Neural cell (in vitro differentiated cells): ENCODE results near the gene KCNK2.

ENCODE experiments used
- EP300 ChIP-seq: fragments of 450-650 bp; conservative IDR thresholded peaks from 2 replicates; pipeline ENCODE4 v1.6.1; 2014; ENCODE audit warnings: antibody characterized with exemption, mild to moderate bottlenecking, moderate library complexity; ENCODE audit not compliant: poor library complexity, severe bottlenecking
- EZH2 ChIP-seq: fragments of 200-600, 300-800 bp; shearing (Covaris generic), sonication (generic); IDR thresholded peaks from 2 replicates; pipeline ENCODE4 v1.6.1; 2014; ENCODE audit warnings: antibody characterized with exemption, low read length, borderline replicate concordance, mild to moderate bottlenecking; ENCODE audit not compliant: insufficient read depth, poor library complexity, severe bottlenecking
- MXI1 ChIP-seq: fragments of 450-650 bp; conservative IDR thresholded peaks from 2 replicates; pipeline ENCODE4 v1.6.1; 2014; ENCODE audit warnings: antibody characterized with exemption, mild to moderate bottlenecking; ENCODE audit not compliant: poor library complexity, severe bottlenecking
- POLR2AphosphoS5 ChIP-seq: IDR thresholded peaks from 2 replicates; pipeline ENCODE4 v1.6.1; 2012
- RAD21 ChIP-seq: fragments of 450-650 bp; conservative IDR thresholded peaks from 2 replicates; pipeline ENCODE4 v1.6.1; 2014; ENCODE audit warnings: antibody characterized with exemption, mild to moderate bottlenecking, moderate library complexity
- REST ChIP-seq: IDR thresholded peaks from 2 replicates; pipeline ENCODE4 v1.6.1; 2012; ENCODE audit warnings: borderline replicate concordance
- SMC3 ChIP-seq: fragments of 450-650 bp; conservative IDR thresholded peaks from 2 replicates; pipeline ENCODE4 v1.6.1; 2014; ENCODE audit warnings: antibody characterized with exemption, mild to moderate bottlenecking, moderate library complexity; ENCODE audit not compliant: poor library complexity
- TAF1 ChIP-seq: IDR thresholded peaks from 2 replicates; pipeline ENCODE4 v1.6.1; 2012; ENCODE audit warnings: low read depth
- TF ChIP-seq, protein P1 (sequence below): fragments of 450-650 bp; IDR thresholded peaks from 2 replicates; pipeline ENCODE4 v1.5.1; 2014; ENCODE audit warnings: antibody characterized with exemption, mild to moderate bottlenecking, moderate library complexity; ENCODE audit not compliant: poor library complexity, severe bottlenecking

GRCh38 chr1:215055281-215055935, 27.1 kb upstream of the KCNK2 start:
- no peak for TF ChIP-seq POLR2AphosphoS5
- TF ChIP-seq TAF1: no peak
- TF ChIP-seq EZH2: no peak
- TF ChIP-seq, protein P1, sequence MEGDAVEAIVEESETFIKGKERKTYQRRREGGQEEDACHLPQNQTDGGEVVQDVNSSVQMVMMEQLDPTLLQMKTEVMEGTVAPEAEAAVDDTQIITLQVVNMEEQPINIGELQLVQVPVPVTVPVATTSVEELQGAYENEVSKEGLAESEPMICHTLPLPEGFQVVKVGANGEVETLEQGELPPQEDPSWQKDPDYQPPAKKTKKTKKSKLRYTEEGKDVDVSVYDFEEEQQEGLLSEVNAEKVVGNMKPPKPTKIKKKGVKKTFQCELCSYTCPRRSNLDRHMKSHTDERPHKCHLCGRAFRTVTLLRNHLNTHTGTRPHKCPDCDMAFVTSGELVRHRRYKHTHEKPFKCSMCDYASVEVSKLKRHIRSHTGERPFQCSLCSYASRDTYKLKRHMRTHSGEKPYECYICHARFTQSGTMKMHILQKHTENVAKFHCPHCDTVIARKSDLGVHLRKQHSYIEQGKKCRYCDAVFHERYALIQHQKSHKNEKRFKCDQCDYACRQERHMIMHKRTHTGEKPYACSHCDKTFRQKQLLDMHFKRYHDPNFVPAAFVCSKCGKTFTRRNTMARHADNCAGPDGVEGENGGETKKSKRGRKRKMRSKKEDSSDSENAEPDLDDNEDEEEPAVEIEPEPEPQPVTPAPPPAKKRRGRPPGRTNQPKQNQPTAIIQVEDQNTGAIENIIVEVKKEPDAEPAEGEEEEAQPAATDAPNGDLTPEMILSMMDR: no peak
- TF ChIP-seq EP300: no peak
- TF ChIP-seq RAD21: no peak
- TF ChIP-seq REST: no peak
- no peak for TF ChIP-seq SMC3
- TF ChIP-seq MXI1: no peak
